ENCODE measurements around the gene NLRC3. TPM values are rescaled to one million over a fixed set of nuclear protein-coding genes. Genes with fewer than 3 reads are reported as not detected.

Gene NLRC3
- total and polyA plus RNA-seq, 9 donors = 0.10 to 1.3 (median 0.23) TPM

DNA sequence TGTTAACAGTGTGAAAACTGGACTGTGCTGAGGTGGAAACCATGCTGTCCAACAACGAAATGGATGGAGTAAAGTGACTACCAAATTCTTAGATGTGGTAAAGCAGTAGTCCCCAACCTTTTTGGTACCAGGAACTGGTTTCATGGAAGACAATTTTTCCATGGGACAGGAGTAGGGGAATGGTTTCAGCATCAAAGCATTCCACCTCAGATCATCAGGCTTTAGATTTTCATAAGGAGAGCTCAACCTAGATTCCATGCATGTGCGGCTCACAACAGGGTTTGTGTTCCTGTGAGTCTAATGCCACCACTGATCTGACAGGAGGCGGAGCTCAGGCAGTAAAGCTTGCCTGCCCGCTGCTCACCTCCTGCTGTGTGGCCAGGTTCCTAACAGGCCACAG is 22.7 kb upstream of the NLRC3 start:
- no peak overlapping the region for H3K27ac ChIP-seq
- no peak for TF ChIP-seq POLR2A (IDR thresholded peaks at IDR 0.05)
- TF ChIP-seq EP300 (IDR thresholded peaks at IDR 0.05) = no peak
- TF ChIP-seq, protein P1, sequence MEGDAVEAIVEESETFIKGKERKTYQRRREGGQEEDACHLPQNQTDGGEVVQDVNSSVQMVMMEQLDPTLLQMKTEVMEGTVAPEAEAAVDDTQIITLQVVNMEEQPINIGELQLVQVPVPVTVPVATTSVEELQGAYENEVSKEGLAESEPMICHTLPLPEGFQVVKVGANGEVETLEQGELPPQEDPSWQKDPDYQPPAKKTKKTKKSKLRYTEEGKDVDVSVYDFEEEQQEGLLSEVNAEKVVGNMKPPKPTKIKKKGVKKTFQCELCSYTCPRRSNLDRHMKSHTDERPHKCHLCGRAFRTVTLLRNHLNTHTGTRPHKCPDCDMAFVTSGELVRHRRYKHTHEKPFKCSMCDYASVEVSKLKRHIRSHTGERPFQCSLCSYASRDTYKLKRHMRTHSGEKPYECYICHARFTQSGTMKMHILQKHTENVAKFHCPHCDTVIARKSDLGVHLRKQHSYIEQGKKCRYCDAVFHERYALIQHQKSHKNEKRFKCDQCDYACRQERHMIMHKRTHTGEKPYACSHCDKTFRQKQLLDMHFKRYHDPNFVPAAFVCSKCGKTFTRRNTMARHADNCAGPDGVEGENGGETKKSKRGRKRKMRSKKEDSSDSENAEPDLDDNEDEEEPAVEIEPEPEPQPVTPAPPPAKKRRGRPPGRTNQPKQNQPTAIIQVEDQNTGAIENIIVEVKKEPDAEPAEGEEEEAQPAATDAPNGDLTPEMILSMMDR (IDR thresholded peaks at IDR 0.05) = no peak
- WGBS, 3 donors = 96 to 100% (median 99%) methylated on average over 4 of the region's 4 CpGs
- no peaks in the 10 kb centered on the region for H3K4me1 ChIP-seq (ENCODE audit: insufficient read depth)
- no peaks in the 10 kb centered on the region for H3K27me3 ChIP-seq
- no peak overlapping the region for H3K4me3 ChIP-seq
- no peak for DNase-seq
- no peaks in the 10 kb centered on the region for H3K9me3 ChIP-seq
- intact Hi-C loops (cut with DNase I) = loop anchor here in 1 of 4 donors (10.0 kb wide), 1 partner anchor 195 kb away; the partner anchor contains the start of genes ZNF174 and ZSCAN32
- H3K36me3 ChIP-seq = no peaks in the 10 kb centered on the region

DNA sequence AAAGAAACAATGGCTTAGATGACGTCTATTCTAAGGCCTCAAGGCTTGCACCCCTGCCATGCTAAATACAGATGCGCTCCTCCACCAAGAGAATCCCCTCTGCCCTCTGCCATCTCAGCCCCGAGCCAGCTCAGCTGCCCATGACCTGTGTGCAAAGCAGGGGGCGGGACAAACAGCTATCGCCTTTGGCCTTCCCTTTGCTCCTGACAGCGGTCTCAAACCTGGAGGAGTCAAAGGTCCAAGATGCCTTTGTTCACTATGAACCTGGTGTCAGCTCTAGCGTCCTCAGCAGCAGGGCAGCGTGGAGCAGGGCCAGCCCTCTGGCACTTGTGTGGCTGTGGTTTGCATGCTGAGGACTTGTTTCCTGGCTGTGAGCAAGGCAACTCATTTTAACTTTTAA is 21.9 kb upstream of the NLRC3 start:
- Histone ChIP-seq H3K27ac (no peak overlapping the region), H3K36me3 (no peaks in the 10 kb centered on the region), H3K4me1 (ENCODE audit: insufficient read depth) (no peaks in the 10 kb centered on the region), H3K4me3 (no peak overlapping the region), H3K9me3 (no peaks in the 10 kb centered on the region), H3K27me3 (no peaks in the 10 kb centered on the region)
- intact Hi-C loops (cut with DNase I) = loop anchor here in 1 of 4 donors (10.0 kb wide), 1 partner anchor 194 kb away; the partner anchor contains the start of genes ZNF174 and ZSCAN32
- WGBS, 3 donors = 92 to 95% (median 92%) methylated on average over 8 of the region's 8 CpGs
- DNase-seq = no peak
- TF ChIP-seq, protein P1 (IDR thresholded peaks at IDR 0.05) = no peak
- TF ChIP-seq EP300 (IDR thresholded peaks at IDR 0.05) (no peak), POLR2A (IDR thresholded peaks at IDR 0.05) (no peak)

DNA sequence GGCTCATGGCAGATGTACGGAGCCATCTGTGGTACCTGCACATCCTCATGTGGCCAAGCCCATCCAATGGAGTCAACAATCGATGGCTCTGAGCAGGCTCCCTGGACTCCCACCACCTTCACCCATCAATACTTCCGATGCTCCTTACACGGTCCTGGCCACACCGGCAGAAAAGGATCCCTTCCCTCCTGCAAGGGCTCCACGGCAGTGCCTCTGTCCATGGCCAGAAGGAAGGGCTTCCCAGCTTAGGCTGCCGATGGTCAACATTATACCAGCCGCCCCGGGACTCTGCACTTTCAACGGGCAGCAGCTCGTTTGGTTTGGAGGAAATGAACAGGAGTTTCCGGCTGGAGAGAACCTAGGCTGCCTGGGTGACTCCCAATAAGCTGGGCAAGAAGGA is 21.0 kb upstream of the NLRC3 start:
- no peaks in the 10 kb centered on the region for H3K27me3 ChIP-seq
- intact Hi-C loops (cut with DNase I) = loop anchor here in 1 of 4 donors (10.0 kb wide), 1 partner anchor 193 kb away; the partner anchor contains the start of genes ZNF174 and ZSCAN32
- no peak for DNase-seq
- H3K9me3 ChIP-seq = no peaks in the 10 kb centered on the region
- no peak overlapping the region for H3K27ac ChIP-seq
- no peak overlapping the region for H3K4me3 ChIP-seq
- WGBS, 3 donors = 92 to 93% (median 93%) methylated on average over 12 of the region's 12 CpGs
- TF ChIP-seq EP300 (IDR thresholded peaks at IDR 0.05) (no peak), POLR2A (IDR thresholded peaks at IDR 0.05) (no peak)
- TF ChIP-seq, protein P1 (IDR thresholded peaks at IDR 0.05) = no peak
- no peaks in the 10 kb centered on the region for H3K4me1 ChIP-seq (ENCODE audit: insufficient read depth)
- no peaks in the 10 kb centered on the region for H3K36me3 ChIP-seq

DNA sequence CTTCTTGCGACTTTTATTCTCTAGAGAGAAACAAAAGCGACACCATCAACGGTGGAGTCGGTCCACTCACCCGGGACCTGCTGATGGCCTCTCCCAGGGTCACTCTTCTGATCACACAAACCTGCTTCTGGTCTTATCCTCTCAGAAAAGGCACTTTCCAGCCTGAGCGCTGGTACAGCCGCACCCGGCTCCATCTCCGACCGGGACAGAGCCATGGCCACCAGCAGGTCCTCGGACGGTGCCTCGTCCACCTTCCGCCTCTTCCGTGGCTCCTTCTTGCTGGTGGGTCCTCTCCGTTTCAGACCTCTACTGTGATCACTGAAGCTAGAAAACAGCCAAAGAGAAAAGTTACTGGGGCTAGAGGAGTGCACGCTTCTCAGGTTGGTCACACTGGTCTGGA is 20.5 kb upstream of the NLRC3 start:
- H3K27ac ChIP-seq = no peak overlapping the region
- H3K9me3 ChIP-seq = no peaks in the 10 kb centered on the region
- H3K4me1 ChIP-seq (ENCODE audit: insufficient read depth) = no peaks in the 10 kb centered on the region
- TF ChIP-seq, protein P1 (IDR thresholded peaks at IDR 0.05) = no peak
- TF ChIP-seq POLR2A (IDR thresholded peaks at IDR 0.05) (no peak), EP300 (IDR thresholded peaks at IDR 0.05) (no peak)
- no peak overlapping the region for H3K4me3 ChIP-seq
- 94 to 95% (median 95%) methylated on average over 17 of the region's 17 CpGs for WGBS, 3 donors
- no peak for DNase-seq
- intact Hi-C loops (cut with DNase I) = loop anchor here in 1 of 4 donors (10.0 kb wide), 1 partner anchor 193 kb away; the partner anchor contains the start of genes ZNF174 and ZSCAN32
- no peaks in the 10 kb centered on the region for H3K27me3 ChIP-seq
- H3K36me3 ChIP-seq = no peaks in the 10 kb centered on the region
